GM12891 (cell line): ENCODE data around the gene SCAMP2.

Source experiments
- DNase-seq: peaks from one replicate; pipeline ENCODE4 v3.0.0; 2011; ENCODE audit warnings: low spot score; ENCODE audit not compliant: insufficient read length
- FAIRE-seq: peaks from 2 replicates; lab custom pipeline; 2011; peaks lifted over from hg19 to GRCh38; lab: Jason Lieb, UNC
- PAX5 ChIP-seq: IDR thresholded peaks from 2 replicates; pipeline ENCODE4 v1.6.1; 2011; ENCODE audit warnings: low read length, moderate library complexity, mild to moderate bottlenecking; ENCODE audit not compliant: insufficient read depth, severe bottlenecking
- POLR2A ChIP-seq: IDR thresholded peaks from 2 replicates; pipeline ENCODE4 v1.6.1; 2011; ENCODE audit warnings: low read depth, low read length, control low read depth
- POLR2AphosphoS5 ChIP-seq: IDR thresholded peaks from 2 replicates; pipeline ENCODE4 v1.6.1; 2011; ENCODE audit warnings: low read depth, low read length, control low read depth
- POU2F2 ChIP-seq: IDR thresholded peaks from 2 replicates; pipeline ENCODE4 v1.6.1; 2011; ENCODE audit warnings: low read depth, mild to moderate bottlenecking, control low read depth, low read length, moderate library complexity
- SPI1 ChIP-seq: IDR thresholded peaks from 2 replicates; pipeline ENCODE4 v1.6.1; 2011; ENCODE audit warnings: low read depth, low read length, control low read depth
- TAF1 ChIP-seq: IDR thresholded peaks from 2 replicates; pipeline ENCODE4 v1.6.1; 2011; ENCODE audit warnings: low read depth, low read length, control low read depth

Gene SCAMP2

GRCh38 chr15:74840851-74841775, 32.1 kb downstream of the SCAMP2 start:
- DNase-seq (no peak), FAIRE-seq (no peak)
- no peak for TF ChIP-seq TAF1
- TF ChIP-seq POLR2AphosphoS5: no peak
- TF ChIP-seq POU2F2: no peak
- no peak for TF ChIP-seq SPI1
- no peak for TF ChIP-seq POLR2A
- no peak for TF ChIP-seq PAX5

GRCh38 chr15:74839526-74840395, 33.4 kb downstream of the SCAMP2 start:
- no peak for DNase-seq

GRCh38 chr15:74838746-74839525, 34.2 kb downstream of the SCAMP2 start:
- FAIRE-seq (no peak), DNase-seq (no peak)
- TF ChIP-seq PAX5 (no peak), POU2F2 (no peak), POLR2AphosphoS5 (no peak), POLR2A (no peak), TAF1 (no peak), SPI1 (no peak)

More at GRCh38 chr15:74839526-74840395, 33.4 kb downstream of the SCAMP2 start:
- no peak for FAIRE-seq
- TF ChIP-seq PAX5 (no peak), SPI1 (no peak), TAF1 (no peak), POLR2A (no peak), POU2F2 (no peak), POLR2AphosphoS5 (no peak)

- DNase-seq: no peak
- no peak for FAIRE-seq
- TF ChIP-seq POLR2A (no peak), SPI1 (no peak), TAF1 (no peak), POLR2AphosphoS5 (no peak), POU2F2 (no peak)
Observed at GRCh38 chr15:74838137-74838516, 35.0 kb downstream of the SCAMP2 start.

- FAIRE-seq: no peak
- DNase-seq: no peak
- TF ChIP-seq SPI1: no peak
Observed at GRCh38 chr15:74837482-74838136, 35.6 kb downstream of the SCAMP2 start.

- FAIRE-seq: no peak
- no peak for DNase-seq
- TF ChIP-seq POLR2AphosphoS5: no peak
- no peak for TF ChIP-seq SPI1
- no peak for TF ChIP-seq TAF1
- no peak for TF ChIP-seq PAX5
- no peak for TF ChIP-seq POU2F2
- no peak for TF ChIP-seq POLR2A
Observed at GRCh38 chr15:74836846-74837245, 36.3 kb downstream of the SCAMP2 start.

GRCh38 chr15:74835312-74835823, 37.8 kb downstream of the SCAMP2 start:
- DNase-seq (peak; percentile 62), FAIRE-seq (peak; percentile 69)

GRCh38 chr15:74833376-74834107, 39.6 kb downstream of the SCAMP2 start:
- FAIRE-seq (peak; percentile 13), DNase-seq (no peak)
- TF ChIP-seq POLR2AphosphoS5 (no peak), TAF1 (no peak), POU2F2 (no peak), SPI1 (no peak), PAX5 (no peak), POLR2A (no peak)

More at GRCh38 chr15:74835312-74835823, 37.8 kb downstream of the SCAMP2 start:
- no peak for TF ChIP-seq TAF1
- peak; percentile 26; the same call in 1 of the 2 replicates for TF ChIP-seq SPI1
